Measurements from ENCODE around the gene RARB.

DNA sequence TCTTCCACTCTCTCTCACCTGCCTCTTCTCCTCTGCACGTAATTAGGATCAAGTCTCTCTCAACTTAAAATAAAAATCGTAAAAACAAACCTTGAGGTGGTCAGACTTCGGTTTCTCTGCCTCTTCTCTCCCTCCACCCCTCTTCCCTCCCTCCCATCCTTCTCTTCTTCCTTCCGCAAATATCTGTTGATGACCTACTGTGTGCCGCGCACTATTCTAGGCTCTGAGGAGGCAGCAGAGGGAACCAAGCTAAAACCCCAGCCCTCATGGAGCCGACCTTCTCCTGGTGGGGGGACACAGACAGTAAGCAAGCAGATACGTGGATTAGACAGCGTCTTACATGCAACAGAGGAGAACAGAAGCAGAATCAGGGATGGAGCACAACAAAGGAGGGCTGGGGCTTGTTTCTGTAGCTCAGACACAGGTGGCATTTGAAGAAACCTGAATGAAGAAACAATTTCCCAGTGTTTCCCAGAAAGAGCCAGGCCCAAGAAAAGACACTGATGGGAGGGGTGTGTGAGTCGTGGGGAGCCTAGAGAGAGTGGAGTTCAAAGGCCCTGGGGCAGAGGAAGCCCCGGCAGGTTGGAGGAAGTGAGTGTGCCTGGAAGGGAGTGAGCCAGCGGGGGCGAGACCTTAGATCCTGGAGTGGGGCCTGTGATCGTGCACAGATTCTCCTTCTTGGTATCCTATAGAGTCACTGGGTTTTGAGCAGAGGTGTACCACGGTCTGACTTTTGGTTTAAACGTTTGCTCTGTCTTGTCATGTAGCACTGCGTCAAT lies 156.1 kb downstream of the RARB start:
- TF ChIP-seq ZNF221 (tag by site-specific recombination; IDR thresholded peaks at IDR 0.05; ENCODE audit: borderline replicate concordance), result no peak
- TF ChIP-seq ZNF433 (tag by site-specific recombination; IDR thresholded peaks at IDR 0.05; ENCODE audit: low read depth), result no peak
- TF ChIP-seq ZNF37A (tag by site-specific recombination; IDR thresholded peaks at IDR 0.05), result no peak
- TF ChIP-seq, protein P1, sequence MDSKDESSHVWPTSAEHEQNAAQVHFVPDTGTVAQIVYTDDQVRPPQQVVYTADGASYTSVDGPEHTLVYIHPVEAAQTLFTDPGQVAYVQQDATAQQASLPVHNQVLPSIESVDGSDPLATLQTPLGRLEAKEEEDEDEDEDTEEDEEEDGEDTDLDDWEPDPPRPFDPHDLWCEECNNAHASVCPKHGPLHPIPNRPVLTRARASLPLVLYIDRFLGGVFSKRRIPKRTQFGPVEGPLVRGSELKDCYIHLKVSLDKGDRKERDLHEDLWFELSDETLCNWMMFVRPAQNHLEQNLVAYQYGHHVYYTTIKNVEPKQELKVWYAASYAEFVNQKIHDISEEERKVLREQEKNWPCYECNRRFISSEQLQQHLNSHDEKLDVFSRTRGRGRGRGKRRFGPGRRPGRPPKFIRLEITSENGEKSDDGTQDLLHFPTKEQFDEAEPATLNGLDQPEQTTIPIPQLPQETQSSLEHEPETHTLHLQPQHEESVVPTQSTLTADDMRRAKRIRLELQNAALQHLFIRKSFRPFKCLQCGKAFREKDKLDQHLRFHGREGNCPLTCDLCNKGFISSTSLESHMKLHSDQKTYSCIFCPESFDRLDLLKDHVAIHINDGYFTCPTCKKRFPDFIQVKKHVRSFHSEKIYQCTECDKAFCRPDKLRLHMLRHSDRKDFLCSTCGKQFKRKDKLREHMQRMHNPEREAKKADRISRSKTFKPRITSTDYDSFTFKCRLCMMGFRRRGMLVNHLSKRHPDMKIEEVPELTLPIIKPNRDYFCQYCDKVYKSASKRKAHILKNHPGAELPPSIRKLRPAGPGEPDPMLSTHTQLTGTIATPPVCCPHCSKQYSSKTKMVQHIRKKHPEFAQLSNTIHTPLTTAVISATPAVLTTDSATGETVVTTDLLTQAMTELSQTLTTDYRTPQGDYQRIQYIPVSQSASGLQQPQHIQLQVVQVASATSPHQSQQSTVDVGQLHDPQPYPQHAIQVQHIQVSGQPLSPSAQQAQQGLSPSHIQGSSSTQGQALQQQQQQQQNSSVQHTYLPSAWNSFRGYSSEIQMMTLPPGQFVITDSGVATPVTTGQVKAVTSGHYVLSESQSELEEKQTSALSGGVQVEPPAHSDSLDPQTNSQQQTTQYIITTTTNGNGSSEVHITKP (tag by site-specific recombination; IDR thresholded peaks at IDR 0.05), result no peak
- TF ChIP-seq, protein P2, sequence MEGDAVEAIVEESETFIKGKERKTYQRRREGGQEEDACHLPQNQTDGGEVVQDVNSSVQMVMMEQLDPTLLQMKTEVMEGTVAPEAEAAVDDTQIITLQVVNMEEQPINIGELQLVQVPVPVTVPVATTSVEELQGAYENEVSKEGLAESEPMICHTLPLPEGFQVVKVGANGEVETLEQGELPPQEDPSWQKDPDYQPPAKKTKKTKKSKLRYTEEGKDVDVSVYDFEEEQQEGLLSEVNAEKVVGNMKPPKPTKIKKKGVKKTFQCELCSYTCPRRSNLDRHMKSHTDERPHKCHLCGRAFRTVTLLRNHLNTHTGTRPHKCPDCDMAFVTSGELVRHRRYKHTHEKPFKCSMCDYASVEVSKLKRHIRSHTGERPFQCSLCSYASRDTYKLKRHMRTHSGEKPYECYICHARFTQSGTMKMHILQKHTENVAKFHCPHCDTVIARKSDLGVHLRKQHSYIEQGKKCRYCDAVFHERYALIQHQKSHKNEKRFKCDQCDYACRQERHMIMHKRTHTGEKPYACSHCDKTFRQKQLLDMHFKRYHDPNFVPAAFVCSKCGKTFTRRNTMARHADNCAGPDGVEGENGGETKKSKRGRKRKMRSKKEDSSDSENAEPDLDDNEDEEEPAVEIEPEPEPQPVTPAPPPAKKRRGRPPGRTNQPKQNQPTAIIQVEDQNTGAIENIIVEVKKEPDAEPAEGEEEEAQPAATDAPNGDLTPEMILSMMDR (tag by site-specific recombination; IDR thresholded peaks at IDR 0.05), result no peak
- TF ChIP-seq, protein P3, sequence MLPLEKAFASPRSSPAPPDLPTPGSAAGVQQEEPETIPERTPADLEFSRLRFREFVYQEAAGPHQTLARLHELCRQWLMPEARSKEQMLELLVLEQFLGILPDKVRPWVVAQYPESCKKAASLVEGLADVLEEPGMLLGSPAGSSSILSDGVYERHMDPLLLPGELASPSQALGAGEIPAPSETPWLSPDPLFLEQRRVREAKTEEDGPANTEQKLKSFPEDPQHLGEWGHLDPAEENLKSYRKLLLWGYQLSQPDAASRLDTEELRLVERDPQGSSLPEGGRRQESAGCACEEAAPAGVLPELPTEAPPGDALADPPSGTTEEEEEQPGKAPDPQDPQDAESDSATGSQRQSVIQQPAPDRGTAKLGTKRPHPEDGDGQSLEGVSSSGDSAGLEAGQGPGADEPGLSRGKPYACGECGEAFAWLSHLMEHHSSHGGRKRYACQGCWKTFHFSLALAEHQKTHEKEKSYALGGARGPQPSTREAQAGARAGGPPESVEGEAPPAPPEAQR (tag by site-specific recombination; IDR thresholded peaks at IDR 0.05), result no peak
